ENCODE data around the gene FLG. TPM values are rescaled to one million over a fixed set of nuclear protein-coding genes. Genes with fewer than 3 reads are reported as not detected.

The FLG gene
- under 1 TPM in 1 of 6 experiments, not detected in 5; 0.02 TPM for total RNA-seq (2021; fragmentation: NEBNext Ultra II Directional; extraction: Animal tissue kit (Norgen Biotek cat#: 25700))
- long read RNA-seq, result 0 reads

DNA sequence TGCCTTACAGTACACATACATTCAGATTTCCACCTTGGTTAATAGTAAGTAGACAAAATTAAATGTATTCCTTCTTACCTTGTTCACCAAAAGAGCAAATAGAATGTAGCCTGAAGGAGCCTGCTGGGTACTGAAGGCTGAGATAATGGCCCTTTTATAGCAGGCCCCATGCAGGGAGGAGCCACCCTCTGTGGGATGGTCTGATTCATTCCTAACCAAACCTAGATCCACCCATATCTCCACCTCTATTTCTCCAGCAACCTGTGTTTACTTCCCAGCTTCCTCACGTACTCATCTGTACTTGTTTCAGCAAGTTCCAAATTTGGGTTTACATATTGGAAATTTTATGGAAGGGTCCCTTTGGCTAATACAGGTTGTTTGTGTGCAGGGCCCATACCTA, at the start of gene FLG:
Gene FLG, minus strand, starts transcription at position 129 of the 400 bp plus-strand sequence. CDS start 9,783 bp downstream, outside the sequence.
- no peaks in the 10 kb centered on the region; the same call in 1 of the 2 replicates for H3K9me3 Mint-ChIP-seq
- H3K27ac Mint-ChIP-seq, result no peak within 1 kb of the TSS
- no peaks in the 10 kb centered on the region for H3K36me3 Mint-ChIP-seq (ENCODE audit: low read depth)

DNA sequence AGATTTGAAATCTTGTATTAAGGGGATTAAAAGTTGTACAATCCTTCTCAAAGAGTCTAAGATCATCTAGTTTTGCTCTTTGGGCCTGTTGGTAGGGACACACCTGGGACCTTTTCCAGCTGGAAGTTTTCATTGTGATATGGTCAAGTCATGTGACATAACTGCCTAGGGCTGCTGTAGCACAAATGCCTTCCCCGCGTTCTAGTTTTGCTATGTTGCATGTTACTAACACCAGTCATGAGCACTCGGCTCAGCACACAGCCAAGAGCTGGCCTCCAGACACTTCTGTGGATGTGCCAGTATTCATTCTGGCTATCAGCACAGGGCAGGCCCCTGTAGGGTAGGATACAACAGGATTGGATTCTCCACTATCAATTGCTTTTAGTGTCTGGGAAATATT, 49.4 kb upstream of the FLG start:
- Mint-ChIP-seq H3K9me3 (peaks cover 7% of the 10 kb centered on the region; the same call in 1 of the 2 replicates), H3K36me3 (ENCODE audit: low read depth) (no peaks in the 10 kb centered on the region), H3K27me3 (ENCODE audit: insufficient read depth) (no peaks in the 10 kb centered on the region; the same call in none of the 2 replicates), H3K27ac (no peak overlapping the region), H3K4me3 (no peak overlapping the region), H3K4me1 (ENCODE audit: low read depth) (no peaks in the 10 kb centered on the region)
- TF ChIP-seq, protein P1, sequence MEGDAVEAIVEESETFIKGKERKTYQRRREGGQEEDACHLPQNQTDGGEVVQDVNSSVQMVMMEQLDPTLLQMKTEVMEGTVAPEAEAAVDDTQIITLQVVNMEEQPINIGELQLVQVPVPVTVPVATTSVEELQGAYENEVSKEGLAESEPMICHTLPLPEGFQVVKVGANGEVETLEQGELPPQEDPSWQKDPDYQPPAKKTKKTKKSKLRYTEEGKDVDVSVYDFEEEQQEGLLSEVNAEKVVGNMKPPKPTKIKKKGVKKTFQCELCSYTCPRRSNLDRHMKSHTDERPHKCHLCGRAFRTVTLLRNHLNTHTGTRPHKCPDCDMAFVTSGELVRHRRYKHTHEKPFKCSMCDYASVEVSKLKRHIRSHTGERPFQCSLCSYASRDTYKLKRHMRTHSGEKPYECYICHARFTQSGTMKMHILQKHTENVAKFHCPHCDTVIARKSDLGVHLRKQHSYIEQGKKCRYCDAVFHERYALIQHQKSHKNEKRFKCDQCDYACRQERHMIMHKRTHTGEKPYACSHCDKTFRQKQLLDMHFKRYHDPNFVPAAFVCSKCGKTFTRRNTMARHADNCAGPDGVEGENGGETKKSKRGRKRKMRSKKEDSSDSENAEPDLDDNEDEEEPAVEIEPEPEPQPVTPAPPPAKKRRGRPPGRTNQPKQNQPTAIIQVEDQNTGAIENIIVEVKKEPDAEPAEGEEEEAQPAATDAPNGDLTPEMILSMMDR (IDR thresholded peaks at IDR 0.05), result no peak
- DNase-seq, result no peak

More for the DNA sequence above, at the start of gene FLG:
- Mint-ChIP-seq H3K4me1 (ENCODE audit: low read depth) (no peaks in the 10 kb centered on the region), H3K27me3 (ENCODE audit: insufficient read depth) (no peaks in the 10 kb centered on the region), H3K4me3 (no peak within 1 kb of the TSS)
- TF ChIP-seq, protein P1 (IDR thresholded peaks at IDR 0.05), result no peak
- DNase-seq, result no peak

DNA sequence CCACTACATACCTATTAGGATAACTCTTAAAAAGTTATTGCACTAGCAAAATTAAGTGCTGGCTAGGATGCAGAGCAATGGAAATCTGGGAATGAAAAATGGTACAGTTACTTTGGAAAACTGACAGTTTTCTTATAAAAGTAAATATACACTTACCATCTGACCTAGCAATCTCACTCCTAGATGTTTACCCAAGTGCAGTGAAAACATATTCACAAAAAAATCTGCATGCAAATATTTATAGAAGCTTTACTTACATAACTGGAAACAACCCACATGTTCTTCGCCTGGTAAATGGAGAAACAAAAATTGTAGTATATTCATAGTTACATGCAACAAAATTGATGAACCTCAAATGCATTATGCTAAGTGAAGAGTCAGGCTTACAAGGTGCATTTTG, 47.6 kb upstream of the FLG start:
- no peaks in the 10 kb centered on the region for H3K4me1 Mint-ChIP-seq (ENCODE audit: low read depth)
- DNase-seq, result no peak
- H3K27me3 Mint-ChIP-seq (ENCODE audit: insufficient read depth), result no peaks in the 10 kb centered on the region; the same call in none of the 2 replicates
- H3K9me3 Mint-ChIP-seq, result peaks cover 17% of the 10 kb centered on the region
- TF ChIP-seq, protein P1 (IDR thresholded peaks at IDR 0.05), result no peak
- no peaks in the 10 kb centered on the region for H3K36me3 Mint-ChIP-seq (ENCODE audit: low read depth)
- no peak overlapping the region for H3K27ac Mint-ChIP-seq
- H3K4me3 Mint-ChIP-seq, result no peak overlapping the region

DNA sequence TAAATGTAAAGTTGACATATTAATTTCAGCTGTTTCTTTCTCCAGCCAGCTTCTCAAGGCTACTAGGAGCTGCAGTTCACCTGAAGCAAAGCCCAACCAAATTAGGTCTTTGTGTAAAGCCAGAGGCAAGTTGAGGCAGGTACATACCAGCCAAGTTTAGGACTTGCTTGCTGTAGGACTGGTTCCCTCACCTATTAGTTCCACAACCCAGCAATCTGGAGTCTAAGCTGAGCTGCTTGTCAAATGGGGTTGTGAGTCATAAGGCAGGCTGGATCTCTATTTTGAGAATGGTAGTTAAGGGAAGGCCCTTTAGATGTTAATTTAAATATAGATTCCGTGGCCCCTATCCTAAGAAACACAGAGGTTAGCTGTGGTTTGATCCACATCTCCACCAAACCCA, 42.4 kb upstream of the FLG start:
- H3K36me3 Mint-ChIP-seq (ENCODE audit: low read depth), result no peaks in the 10 kb centered on the region
- H3K4me1 Mint-ChIP-seq (ENCODE audit: low read depth), result no peaks in the 10 kb centered on the region
- H3K27me3 Mint-ChIP-seq (ENCODE audit: insufficient read depth), result no peaks in the 10 kb centered on the region; the same call in none of the 2 replicates
- TF ChIP-seq, protein P1 (IDR thresholded peaks at IDR 0.05), result no peak
- no peak overlapping the region for H3K4me3 Mint-ChIP-seq
- no peak overlapping the region for H3K27ac Mint-ChIP-seq
- no peak for DNase-seq
- H3K9me3 Mint-ChIP-seq, result peaks cover 23% of the 10 kb centered on the region

DNA sequence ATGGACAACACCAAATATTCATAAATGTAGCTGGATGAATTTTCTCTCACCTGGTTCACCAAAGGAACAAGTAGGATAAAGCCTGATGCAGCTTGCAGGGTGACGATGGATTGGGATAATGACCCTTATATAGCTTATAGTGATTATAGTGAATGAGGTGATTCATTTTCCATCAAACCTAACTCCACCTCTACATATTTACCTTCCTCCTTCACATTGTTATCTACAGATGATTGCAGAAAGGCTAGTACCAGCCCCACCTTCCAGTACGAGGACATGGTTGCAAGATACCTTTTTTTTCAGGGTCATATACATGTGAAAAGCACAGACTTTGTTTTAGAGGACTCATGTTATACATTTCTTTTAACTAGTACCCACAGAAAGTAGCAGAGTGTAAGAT, 34.9 kb upstream of the FLG start, which contains the start of gene FLG2:
Gene FLG2, minus strand, starts transcription at position 101 of the 400 bp plus-strand sequence. CDS start 1,122 bp downstream, outside the sequence.
- Mint-ChIP-seq H3K36me3 (ENCODE audit: low read depth) (no peaks in the 10 kb centered on the region), H3K27ac (no peak within 1 kb of the TSS), H3K9me3 (peaks cover 12% of the 10 kb centered on the region), H3K4me3 (no peak within 1 kb of the TSS), H3K27me3 (ENCODE audit: insufficient read depth) (no peaks in the 10 kb centered on the region), H3K4me1 (ENCODE audit: low read depth) (no peaks in the 10 kb centered on the region)
- TF ChIP-seq, protein P1 (IDR thresholded peaks at IDR 0.05), result no peak
- no peak for DNase-seq
